ENCODE results near the gene NGB.

DNA sequence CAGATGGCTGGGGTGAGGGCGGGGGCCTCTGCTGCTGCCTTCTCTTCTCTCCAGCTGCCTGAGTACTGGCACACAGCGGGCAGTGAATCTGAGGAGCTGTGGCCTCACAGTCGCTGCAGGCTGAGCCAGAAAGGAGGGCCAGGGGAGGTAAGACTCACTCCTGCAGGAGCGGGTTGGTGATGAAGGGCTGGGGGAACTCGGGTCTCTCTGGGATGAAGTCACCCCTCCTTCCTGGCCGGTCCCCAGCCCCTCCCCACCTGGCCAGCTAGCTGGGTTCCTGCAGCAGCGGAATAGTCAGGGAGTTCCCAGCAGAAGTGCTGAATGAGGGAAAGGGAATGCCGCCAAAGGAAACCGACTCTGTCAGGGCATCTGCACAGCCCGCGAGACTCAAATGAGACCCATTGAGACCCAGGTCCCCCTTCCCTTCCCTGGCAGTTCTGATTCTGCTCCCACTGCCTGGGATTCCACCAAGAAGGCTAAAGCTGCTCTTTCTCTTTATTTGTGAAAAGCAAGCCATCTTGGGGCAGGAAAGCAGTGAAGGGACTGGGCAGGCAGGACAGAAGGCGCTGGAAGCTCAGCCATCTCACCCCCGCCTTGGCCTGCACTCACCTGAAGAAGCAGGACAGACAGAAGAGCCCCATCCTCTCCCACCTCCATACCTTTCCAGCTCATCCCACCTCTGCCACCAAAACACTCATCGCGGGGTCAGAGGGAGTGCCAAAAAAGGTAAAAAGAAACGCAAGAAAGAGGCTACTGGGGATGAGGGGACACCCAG lies 5.3 kb downstream of the NGB start:
- TF ChIP-seq GATA2 (IDR thresholded peaks at IDR 0.05; ENCODE audit: low read depth, low read length): no peak
- no peak for TF ChIP-seq GATA3 (IDR thresholded peaks at IDR 0.05; ENCODE audit: low read depth, low read length)
